Thyroid gland (tissue), 4 donors: ENCODE measurements around the gene GMPS.

Experiments
- POLR2A ChIP-seq, 2 donors: fragments of 450-650 bp; IDR thresholded peaks; one replicate each; pipeline ENCODE4 v1.6.1; 2017; ENCODE audit warnings: antibody characterized with exemption in 2 of 2, mild to moderate bottlenecking in 2 of 2, moderate library complexity in 1 of 2
- TF ChIP-seq, protein P1 (sequence below), 6 experiments: fragments of 200-600 bp in 3 of 6; fragments of 450-650 bp in 3 of 6; sonication (generic) in 3 of 6; IDR thresholded peaks; one replicate each; pipeline ENCODE4 v1.5.1; 2016 to 2019; ENCODE audit warnings: antibody characterized with exemption in 6 of 6, mild to moderate bottlenecking in 2 of 6, inconsistent platforms in 1 of 6, moderate library complexity in 1 of 6

DNA sequence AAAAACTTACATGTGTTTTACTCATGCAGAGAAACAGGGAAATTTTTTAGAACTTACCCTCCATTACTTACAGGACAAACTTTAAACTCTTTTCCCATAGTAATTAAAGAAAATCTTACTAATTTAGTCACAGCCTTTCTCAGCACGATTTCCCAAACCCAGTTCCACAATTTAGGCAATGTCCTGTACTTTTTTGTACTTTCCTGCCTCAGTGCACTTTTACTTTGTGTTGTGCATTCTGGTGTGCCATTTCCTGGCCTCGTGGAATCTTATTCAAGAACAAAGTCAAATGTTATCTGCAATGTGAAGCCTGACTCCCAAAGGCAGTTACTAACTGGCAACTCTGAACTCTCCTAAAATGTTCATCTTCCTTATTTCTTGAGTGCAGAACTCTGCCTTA, 18.1 kb upstream of the GMPS start:
- no peak for TF ChIP-seq POLR2A (IDR thresholded peaks at IDR 0.05)
- TF ChIP-seq, protein P1, sequence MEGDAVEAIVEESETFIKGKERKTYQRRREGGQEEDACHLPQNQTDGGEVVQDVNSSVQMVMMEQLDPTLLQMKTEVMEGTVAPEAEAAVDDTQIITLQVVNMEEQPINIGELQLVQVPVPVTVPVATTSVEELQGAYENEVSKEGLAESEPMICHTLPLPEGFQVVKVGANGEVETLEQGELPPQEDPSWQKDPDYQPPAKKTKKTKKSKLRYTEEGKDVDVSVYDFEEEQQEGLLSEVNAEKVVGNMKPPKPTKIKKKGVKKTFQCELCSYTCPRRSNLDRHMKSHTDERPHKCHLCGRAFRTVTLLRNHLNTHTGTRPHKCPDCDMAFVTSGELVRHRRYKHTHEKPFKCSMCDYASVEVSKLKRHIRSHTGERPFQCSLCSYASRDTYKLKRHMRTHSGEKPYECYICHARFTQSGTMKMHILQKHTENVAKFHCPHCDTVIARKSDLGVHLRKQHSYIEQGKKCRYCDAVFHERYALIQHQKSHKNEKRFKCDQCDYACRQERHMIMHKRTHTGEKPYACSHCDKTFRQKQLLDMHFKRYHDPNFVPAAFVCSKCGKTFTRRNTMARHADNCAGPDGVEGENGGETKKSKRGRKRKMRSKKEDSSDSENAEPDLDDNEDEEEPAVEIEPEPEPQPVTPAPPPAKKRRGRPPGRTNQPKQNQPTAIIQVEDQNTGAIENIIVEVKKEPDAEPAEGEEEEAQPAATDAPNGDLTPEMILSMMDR (IDR thresholded peaks at IDR 0.05) = no peak
